Glutamatergic neuron (in vitro differentiated cells): ENCODE data around the gene IGSF10. TPM values are rescaled to one million over a fixed set of nuclear protein-coding genes. Genes with fewer than 3 reads are reported as not detected.
"Not testable (repeated sequence)": the region's sequence is repeated elsewhere in the genome, so short reads cannot be mapped to it uniquely, and the experiment has no call there.

ENCODE experiments used
- DNase-seq: peaks from one replicate; pipeline ENCODE4 v3.0.0; 2022
- H3K27ac Mint-ChIP-seq: one replicate; pipeline ENCODE4 v1.8.0; 2020; ENCODE audit warnings: mild to moderate bottlenecking, mixed read lengths, inconsistent platforms; ENCODE audit not compliant: unreplicated experiment
- H3K27me3 Mint-ChIP-seq: one replicate; pipeline ENCODE4 v1.8.0; 2020; ENCODE audit warnings: mild to moderate bottlenecking, moderate library complexity, mixed read lengths, inconsistent platforms; ENCODE audit not compliant: unreplicated experiment
- H3K36me3 Mint-ChIP-seq: one replicate; pipeline ENCODE4 v1.8.0; 2020; ENCODE audit warnings: mild to moderate bottlenecking, mixed read lengths, inconsistent platforms; ENCODE audit not compliant: unreplicated experiment
- H3K4me1 Mint-ChIP-seq: one replicate; pipeline ENCODE4 v1.8.0; 2020; ENCODE audit warnings: mild to moderate bottlenecking, low read depth, mixed read lengths, inconsistent platforms; ENCODE audit not compliant: unreplicated experiment
- H3K4me3 Mint-ChIP-seq: one replicate; pipeline ENCODE4 v1.8.0; 2020; ENCODE audit warnings: mild to moderate bottlenecking, mixed read lengths, inconsistent platforms; ENCODE audit not compliant: unreplicated experiment
- H3K9me3 Mint-ChIP-seq: one replicate; pipeline ENCODE4 v1.8.0; 2020; ENCODE audit warnings: mild to moderate bottlenecking, moderate library complexity, mixed read lengths, inconsistent platforms; ENCODE audit not compliant: unreplicated experiment
- CTCF ChIP-seq: fragments of 200-600 bp; sonication (generic); IDR thresholded peaks from one replicate; pipeline ENCODE4 v1.5.0; 2021; ENCODE audit not compliant: partially characterized antibody, unreplicated experiment
- long read RNA-seq: library from polyadenylated mRNA; unstranded; transcript quantifications from one replicate; pipeline ENCODE4 v2.0.0, GENCODE V29; 2020; ENCODE audit not compliant: unreplicated experiment
- total RNA-seq: library from RNA; stranded (reverse); fragmentation: NEBNext Ultra II Directional; extraction: Animal tissue kit (Norgen Biotek cat#: 25700); gene quantifications from one replicate; pipeline ENCODE4 v1.2.1, GENCODE V29; 2021; ENCODE audit not compliant: unreplicated experiment

Gene IGSF10
- total RNA-seq, result 0.05 TPM
- long read RNA-seq, result 0 reads

- Mint-ChIP-seq H3K27me3 (peaks cover 1% of the 10 kb centered on the region), H3K9me3 (no peaks in the 10 kb centered on the region), H3K4me3 (peak within 1 kb of the TSS; percentile 84), H3K4me1 (peaks cover 3% of the 10 kb centered on the region), H3K27ac (no peak within 1 kb of the TSS), H3K36me3 (no peaks in the 10 kb centered on the region)
- TF ChIP-seq CTCF, result no peak
- peak; percentile 36 for DNase-seq
These were observed at the start of gene IGSF10 for GRCh38 chr3:151460774-151461450. Gene IGSF10, minus strand, starts transcription at chr3:151461061. Its CDS starts 2,352 bp downstream, at chr3:151458709.

GRCh38 chr3:151509468-151510135, 48.7 kb upstream of the IGSF10 start:
- not testable (repeated sequence) for H3K9me3 Mint-ChIP-seq, H3K4me3 Mint-ChIP-seq, H3K27ac Mint-ChIP-seq, DNase-seq, H3K36me3 Mint-ChIP-seq, H3K27me3 Mint-ChIP-seq, H3K4me1 Mint-ChIP-seq

- TF ChIP-seq CTCF, result no peak
These were observed 43.7 kb upstream of the IGSF10 start for GRCh38 chr3:151504606-151505005.

GRCh38 chr3:151503074-151503473, 42.2 kb upstream of the IGSF10 start:
- no peak overlapping the region for H3K27ac Mint-ChIP-seq
- no peak overlapping the region for H3K4me3 Mint-ChIP-seq
- no peaks in the 10 kb centered on the region for H3K36me3 Mint-ChIP-seq
- no peaks in the 10 kb centered on the region for H3K27me3 Mint-ChIP-seq
- H3K9me3 Mint-ChIP-seq, result no peaks in the 10 kb centered on the region
- no peak for TF ChIP-seq CTCF
- DNase-seq, result no peak
- H3K4me1 Mint-ChIP-seq, result no peaks in the 10 kb centered on the region

More at GRCh38 chr3:151504606-151505005, 43.7 kb upstream of the IGSF10 start:
- Mint-ChIP-seq H3K4me1 (no peaks in the 10 kb centered on the region), H3K27me3 (peaks cover 1% of the 10 kb centered on the region), H3K36me3 (no peaks in the 10 kb centered on the region), H3K9me3 (no peaks in the 10 kb centered on the region), H3K4me3 (no peak overlapping the region), H3K27ac (no peak overlapping the region)
- no peak for DNase-seq

- H3K4me3 Mint-ChIP-seq, result no peak overlapping the region
- H3K9me3 Mint-ChIP-seq, result no peaks in the 10 kb centered on the region
- no peak overlapping the region for H3K27ac Mint-ChIP-seq
- H3K27me3 Mint-ChIP-seq, result no peaks in the 10 kb centered on the region
- H3K4me1 Mint-ChIP-seq, result no peaks in the 10 kb centered on the region
- TF ChIP-seq CTCF, result no peak
- DNase-seq, result no peak
- H3K36me3 Mint-ChIP-seq, result no peaks in the 10 kb centered on the region
These were observed 41.2 kb upstream of the IGSF10 start for GRCh38 chr3:151501923-151502632.
